ENCODE data around the gene DIAPH2.
"Not testable (repeated sequence)": the region's sequence is repeated elsewhere in the genome, so short reads cannot be mapped to it uniquely, and the experiment has no call there.

The DIAPH2 gene

GRCh38 chrX:96719161-96719875 is 34.7 kb downstream of the DIAPH2 start:
- DNase-seq: no peak

- DNase-seq: no peak
Observed at GRCh38 chrX:96721354-96721753, 36.7 kb downstream of the DIAPH2 start.

GRCh38 chrX:96722781-96723180 is 38.1 kb downstream of the DIAPH2 start:
- DNase-seq: no peak

GRCh38 chrX:96729053-96729452 is 44.4 kb downstream of the DIAPH2 start:
- no peak for DNase-seq

- no peak for DNase-seq
Observed at GRCh38 chrX:96729868-96730643, 45.4 kb downstream of the DIAPH2 start.

- not testable (repeated sequence) for DNase-seq
Observed at GRCh38 chrX:96731000-96731399, 46.4 kb downstream of the DIAPH2 start.

- DNase-seq: no peak
Observed at GRCh38 chrX:96743367-96744073, 58.9 kb downstream of the DIAPH2 start.

GRCh38 chrX:96752781-96753180 is 68.1 kb downstream of the DIAPH2 start:
- no peak for DNase-seq

- no peak for DNase-seq
Observed at GRCh38 chrX:96753230-96753629, 68.6 kb downstream of the DIAPH2 start.

GRCh38 chrX:96756491-96756890 is 71.8 kb downstream of the DIAPH2 start:
- no peak for DNase-seq

- no peak for DNase-seq
Observed at GRCh38 chrX:96761566-96761965, 76.9 kb downstream of the DIAPH2 start.

- no peak for DNase-seq
Observed at GRCh38 chrX:96763608-96764007, 79.0 kb downstream of the DIAPH2 start.

GRCh38 chrX:96764864-96765263 is 80.2 kb downstream of the DIAPH2 start:
- DNase-seq: no peak

GRCh38 chrX:96770315-96770714 is 85.7 kb downstream of the DIAPH2 start:
- no peak for DNase-seq

- no peak for DNase-seq
Observed at GRCh38 chrX:96771486-96771885, 86.8 kb downstream of the DIAPH2 start.

- no peak for DNase-seq
Observed at GRCh38 chrX:96774116-96774515, 89.5 kb downstream of the DIAPH2 start.

- no peak for DNase-seq
Observed at GRCh38 chrX:96776966-96777365, 92.3 kb downstream of the DIAPH2 start.

- DNase-seq: no peak
Observed at GRCh38 chrX:96791559-96791958, 106.9 kb downstream of the DIAPH2 start.

GRCh38 chrX:96792047-96792446 is 107.4 kb downstream of the DIAPH2 start:
- no peak for DNase-seq

- DNase-seq: no peak
Observed at GRCh38 chrX:96798982-96799381, 114.3 kb downstream of the DIAPH2 start.

GRCh38 chrX:96807318-96807717 is 122.7 kb downstream of the DIAPH2 start:
- no peak for DNase-seq

- no peak for DNase-seq
Observed at GRCh38 chrX:96820935-96821334, 136.3 kb downstream of the DIAPH2 start.

GRCh38 chrX:96824166-96824565 is 139.5 kb downstream of the DIAPH2 start:
- DNase-seq: no peak

- no peak for DNase-seq
Observed at GRCh38 chrX:96833333-96833732, 148.7 kb downstream of the DIAPH2 start.
